GM19468 (cell line): ENCODE measurements around the gene TBCD.
"Not testable (repeated sequence)": the region's sequence is repeated elsewhere in the genome, so short reads cannot be mapped to it uniquely, and the experiment has no call there.

Experiments
- ATAC-seq: cut with Tn5 transposase; IDR thresholded peaks from one replicate; pipeline ENCODE4 v1.9.1; 2021; ENCODE audit warnings: mild to moderate bottlenecking, moderate library complexity, moderate number of reproducible peaks; ENCODE audit not compliant: unreplicated experiment; ENCODE audit errors: extremely low read depth

Gene TBCD

GRCh38 chr17:82726427-82726826 lies 25.4 kb upstream of the TBCD start:
- ATAC-seq, result no peak

- ATAC-seq, result no peak
These were observed 22.2 kb upstream of the TBCD start for GRCh38 chr17:82729479-82730260.

GRCh38 chr17:82732118-82732743 lies 19.6 kb upstream of the TBCD start:
- no peak for ATAC-seq

GRCh38 chr17:82734987-82735866 lies 16.6 kb upstream of the TBCD start, which contains the start of gene FN3K:
FN3K (plus strand) TSS chr17:82735615; CDS start chr17:82735637, 22 bp downstream.
- ATAC-seq, result no peak

DNA sequence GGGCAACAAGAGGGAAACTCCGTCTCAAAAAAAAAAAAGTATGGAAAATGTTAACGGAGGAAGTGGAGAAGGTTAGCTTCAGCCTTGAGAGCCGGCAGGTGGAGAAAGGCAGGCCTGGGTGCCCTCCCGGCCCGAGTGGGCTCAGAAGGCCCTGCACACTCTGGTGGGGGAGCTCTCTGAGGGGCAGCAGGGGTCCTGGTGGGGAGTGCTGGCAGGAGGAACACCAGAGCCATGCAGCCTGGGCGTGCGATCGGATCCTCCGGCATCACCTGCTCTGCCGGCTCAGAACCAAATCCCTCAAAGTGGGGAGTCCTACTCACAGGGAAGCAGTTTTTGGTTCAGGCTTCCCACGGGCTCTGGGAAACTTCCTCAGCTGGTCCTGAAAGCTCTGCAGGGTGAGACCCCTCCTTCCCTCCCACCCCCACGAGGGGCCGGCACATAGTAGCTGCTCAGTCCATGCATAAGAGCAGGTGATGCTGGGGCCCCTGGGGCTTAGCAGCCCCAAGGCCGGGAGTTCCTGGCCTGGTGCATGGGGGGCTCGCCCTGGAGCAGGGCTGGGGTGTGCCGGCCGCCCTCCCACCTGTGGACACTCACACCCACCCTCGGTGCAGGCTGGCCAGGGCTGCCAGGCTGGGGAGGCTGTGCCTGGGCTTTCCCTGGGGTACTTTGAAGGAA lies 15.2 kb upstream of the TBCD start:
- no peak for ATAC-seq

DNA sequence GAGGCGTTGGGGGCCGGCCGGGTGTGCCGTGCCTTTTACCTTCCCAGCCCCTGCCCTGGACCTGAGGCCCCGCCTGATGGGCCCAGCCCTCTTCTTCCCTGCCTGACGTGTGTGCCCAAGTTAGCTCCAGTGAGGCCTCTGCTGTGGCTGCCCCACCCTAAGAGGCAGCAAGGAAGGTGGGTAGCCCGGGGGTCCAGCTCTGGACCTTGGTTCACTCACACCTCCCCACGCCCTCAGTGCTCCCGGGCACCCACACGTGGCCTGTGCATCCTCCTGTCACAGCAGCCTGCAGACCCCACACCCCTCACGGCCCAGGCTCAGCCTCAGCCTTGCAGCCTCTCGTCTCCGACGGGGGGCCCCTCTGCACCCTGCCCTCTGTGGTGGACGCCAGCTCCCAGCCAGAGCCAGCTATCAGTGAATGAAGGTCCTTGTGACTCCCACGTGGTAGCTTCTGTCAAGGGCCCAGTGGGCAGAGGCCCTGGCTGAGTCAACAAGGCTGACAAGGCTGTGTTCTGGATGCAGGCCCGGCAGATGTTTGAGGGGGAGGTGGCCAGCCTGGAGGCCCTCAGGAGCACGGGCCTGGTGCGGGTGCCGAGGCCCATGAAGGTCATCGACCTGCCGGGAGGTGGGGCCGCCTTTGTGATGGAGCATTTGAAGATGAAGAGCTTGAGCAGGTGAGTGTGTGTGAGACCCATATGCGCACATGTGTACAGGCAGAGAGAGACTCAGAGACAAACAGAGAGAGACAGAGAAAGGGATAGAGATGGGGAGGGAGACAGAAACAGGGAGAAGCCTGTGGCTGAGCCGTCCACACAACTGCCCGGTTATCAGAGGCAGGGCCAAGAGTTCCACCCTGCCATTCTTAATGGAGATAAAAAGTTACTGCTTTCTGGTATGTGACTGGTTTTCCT lies 13.6 kb upstream of the TBCD start:
- no peak for ATAC-seq

DNA sequence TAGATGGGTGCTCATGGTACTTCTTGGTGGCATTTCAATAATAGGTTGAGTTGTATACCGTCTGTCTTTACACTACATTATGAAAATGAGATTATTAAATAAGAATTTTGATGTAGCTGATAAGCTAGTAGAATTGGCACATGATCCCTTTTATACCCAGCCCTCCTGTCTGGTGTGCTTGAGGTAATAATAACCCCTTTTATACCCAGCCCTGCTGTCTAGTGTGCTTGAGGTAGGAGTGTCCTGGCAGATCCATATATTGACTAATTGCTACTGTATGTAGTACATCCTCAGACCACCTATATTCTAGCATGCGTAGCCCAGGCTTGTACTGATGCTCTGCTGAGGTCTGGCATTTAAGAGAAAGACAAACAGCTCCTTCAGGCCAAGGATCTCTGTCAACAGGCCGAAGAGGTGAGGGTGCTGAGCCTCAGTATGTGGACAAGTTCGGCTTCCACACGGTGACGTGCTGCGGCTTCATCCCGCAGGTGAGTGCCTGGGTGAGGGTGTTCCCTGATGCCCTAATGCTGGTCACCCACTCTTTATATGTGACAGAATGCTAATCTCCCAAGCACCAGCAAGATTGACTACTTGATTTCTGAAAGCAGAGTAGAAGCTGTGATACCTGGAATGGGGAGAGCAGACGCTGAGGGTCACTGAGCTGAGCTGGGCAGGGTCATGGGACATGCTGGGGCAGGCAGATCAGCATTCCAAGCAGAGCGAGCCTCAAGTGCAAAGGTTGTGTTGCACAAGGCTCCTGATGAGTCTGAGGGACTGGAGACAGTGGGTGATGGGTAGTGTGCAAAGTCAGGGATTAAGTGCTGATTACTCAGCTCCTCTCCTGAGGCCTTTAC lies 10.7 kb upstream of the TBCD start:
- no peak for ATAC-seq

GRCh38 chr17:82743344-82744219 lies 8.3 kb upstream of the TBCD start:
- ATAC-seq, result no peak

- ATAC-seq, result not testable (repeated sequence)
These were observed 7.1 kb upstream of the TBCD start for GRCh38 chr17:82744736-82745135.

- ATAC-seq, result no peak
These were observed 6.3 kb upstream of the TBCD start for GRCh38 chr17:82745524-82745923.

GRCh38 chr17:82748756-82749155 lies 3.1 kb upstream of the TBCD start:
- no peak for ATAC-seq

GRCh38 chr17:82750241-82750908 lies 1.5 kb upstream of the TBCD start:
- no peak for ATAC-seq

- ATAC-seq, result no peak
These were observed 694 bp upstream of the TBCD start for GRCh38 chr17:82751171-82751570.

GRCh38 chr17:82752371-82753200 lies 721 bp downstream of the TBCD start:
- ATAC-seq, result no peak

DNA sequence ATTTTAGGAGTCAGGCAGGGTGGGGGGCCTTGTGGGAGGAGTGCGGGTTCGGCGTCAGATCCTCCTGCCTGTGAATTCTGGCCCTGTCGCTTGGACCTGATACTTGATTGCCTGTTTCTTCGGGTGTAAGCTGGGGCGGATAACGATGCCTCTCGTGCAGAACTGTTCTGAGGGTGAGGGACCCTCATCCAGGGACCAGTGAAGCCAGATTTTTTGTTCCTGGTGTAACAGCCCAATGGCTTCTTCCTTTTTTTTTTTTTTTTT lies 1.3 kb downstream of the TBCD start:
- ATAC-seq, result no peak
